VCaP (cell line): ENCODE measurements around the gene BMPER.
A peak's percentile ranks its signal among the peaks of the same experiment; 100 is the strongest.

ENCODE experiments used
- H3K27ac ChIP-seq: fragments of 450-650 bp; 2 replicates; pipeline ENCODE4 v1.5.1; 2017
- TF ChIP-seq, protein P1 (sequence below): fragments of 450-650 bp; conservative IDR thresholded peaks from 2 replicates; pipeline ENCODE4 v1.5.1; 2017; ENCODE audit warnings: mild to moderate bottlenecking, moderate library complexity

The BMPER gene

DNA sequence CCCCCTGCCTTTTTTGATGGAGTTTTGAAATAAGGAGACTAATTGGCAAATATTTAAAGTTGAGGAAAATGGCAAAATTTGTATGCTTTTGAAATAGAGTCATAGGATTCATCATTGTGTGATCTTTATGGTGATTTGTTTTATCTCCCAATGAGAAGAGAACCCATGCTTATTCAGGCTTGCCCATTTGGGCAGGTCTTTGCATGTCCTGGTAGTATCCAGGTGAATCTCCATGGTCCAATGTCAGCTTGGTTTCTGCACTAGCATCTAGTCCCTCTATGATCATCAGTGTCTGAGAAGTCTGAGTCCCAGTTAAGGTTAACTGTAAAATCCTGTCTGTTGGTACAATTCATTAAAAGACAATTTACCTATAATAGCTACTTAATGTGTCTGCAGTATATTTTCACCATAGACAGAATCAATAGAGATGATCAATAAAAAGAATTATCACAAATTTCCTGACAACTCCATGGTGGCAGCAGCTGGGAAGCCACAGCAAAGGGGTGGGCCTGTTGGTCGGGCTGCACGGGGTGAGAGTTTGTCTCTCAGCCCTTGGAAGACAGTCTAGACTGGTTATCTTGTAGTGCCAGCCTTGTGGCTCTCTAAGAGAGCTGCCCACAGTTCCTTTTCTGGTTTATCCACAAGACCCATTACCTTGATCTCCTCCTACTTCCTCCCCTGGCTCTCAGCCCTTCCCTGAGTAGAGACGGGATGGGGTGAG is 22.2 kb upstream of the BMPER start:
- TF ChIP-seq, protein P1, sequence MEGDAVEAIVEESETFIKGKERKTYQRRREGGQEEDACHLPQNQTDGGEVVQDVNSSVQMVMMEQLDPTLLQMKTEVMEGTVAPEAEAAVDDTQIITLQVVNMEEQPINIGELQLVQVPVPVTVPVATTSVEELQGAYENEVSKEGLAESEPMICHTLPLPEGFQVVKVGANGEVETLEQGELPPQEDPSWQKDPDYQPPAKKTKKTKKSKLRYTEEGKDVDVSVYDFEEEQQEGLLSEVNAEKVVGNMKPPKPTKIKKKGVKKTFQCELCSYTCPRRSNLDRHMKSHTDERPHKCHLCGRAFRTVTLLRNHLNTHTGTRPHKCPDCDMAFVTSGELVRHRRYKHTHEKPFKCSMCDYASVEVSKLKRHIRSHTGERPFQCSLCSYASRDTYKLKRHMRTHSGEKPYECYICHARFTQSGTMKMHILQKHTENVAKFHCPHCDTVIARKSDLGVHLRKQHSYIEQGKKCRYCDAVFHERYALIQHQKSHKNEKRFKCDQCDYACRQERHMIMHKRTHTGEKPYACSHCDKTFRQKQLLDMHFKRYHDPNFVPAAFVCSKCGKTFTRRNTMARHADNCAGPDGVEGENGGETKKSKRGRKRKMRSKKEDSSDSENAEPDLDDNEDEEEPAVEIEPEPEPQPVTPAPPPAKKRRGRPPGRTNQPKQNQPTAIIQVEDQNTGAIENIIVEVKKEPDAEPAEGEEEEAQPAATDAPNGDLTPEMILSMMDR, result no peak
- no peak overlapping the region for H3K27ac ChIP-seq

DNA sequence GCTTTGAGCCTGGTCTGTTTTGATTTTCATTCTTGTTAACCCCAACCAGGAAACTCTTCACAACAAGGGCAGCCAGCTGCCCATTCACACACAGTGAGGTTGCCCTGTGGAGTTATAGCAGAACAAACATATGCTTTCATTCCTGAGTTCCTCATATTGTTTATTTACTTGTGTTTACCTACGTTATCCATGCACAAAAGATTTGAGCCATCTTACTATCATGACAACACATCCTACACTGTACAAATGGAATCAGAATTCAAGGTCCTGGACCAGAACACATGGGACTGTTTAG is 21.7 kb upstream of the BMPER start:
- no peak overlapping the region for H3K27ac ChIP-seq
- TF ChIP-seq, protein P1, result no peak

DNA sequence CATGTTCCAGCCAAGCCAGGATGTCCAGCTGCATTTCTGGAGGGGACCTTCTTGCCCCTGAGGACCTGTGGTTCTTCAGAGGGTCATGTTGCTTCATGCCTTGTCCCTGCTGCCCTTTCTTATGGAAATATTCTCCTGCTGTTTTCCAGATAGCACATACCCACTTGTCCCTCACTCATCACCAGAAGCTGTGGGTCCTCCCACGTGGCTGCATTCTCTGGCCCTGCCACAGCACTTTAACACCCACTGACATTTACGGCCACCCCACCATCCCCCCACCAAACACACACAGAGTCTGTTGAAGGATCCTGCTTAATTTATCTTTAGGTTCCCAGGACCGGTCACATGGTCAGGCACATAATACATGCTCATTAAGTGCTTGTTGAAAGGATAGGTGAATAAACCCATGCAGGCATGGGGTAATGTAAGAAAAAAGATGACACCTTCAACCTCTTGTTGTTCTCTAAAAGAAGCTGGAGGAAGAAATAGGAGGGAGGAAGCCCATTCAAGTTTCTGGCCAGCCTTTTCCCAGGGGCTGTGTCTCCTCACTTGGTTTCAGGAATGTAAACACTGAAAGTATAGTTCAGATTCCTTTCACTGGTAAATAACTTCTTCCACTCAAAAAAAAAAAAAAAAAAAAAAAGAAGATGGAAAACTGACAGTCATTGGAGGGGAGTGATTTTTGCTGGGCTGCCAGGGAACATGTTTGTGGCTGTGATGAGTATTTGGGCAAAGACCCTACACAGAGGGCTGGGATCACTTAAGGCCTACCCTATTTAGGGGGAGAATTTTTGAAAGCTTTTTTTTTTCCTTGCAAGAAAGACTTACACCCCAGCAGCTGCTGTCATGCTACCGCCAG is 19.8 kb upstream of the BMPER start:
- no peak overlapping the region for H3K27ac ChIP-seq
- TF ChIP-seq, protein P1, result no peak

DNA sequence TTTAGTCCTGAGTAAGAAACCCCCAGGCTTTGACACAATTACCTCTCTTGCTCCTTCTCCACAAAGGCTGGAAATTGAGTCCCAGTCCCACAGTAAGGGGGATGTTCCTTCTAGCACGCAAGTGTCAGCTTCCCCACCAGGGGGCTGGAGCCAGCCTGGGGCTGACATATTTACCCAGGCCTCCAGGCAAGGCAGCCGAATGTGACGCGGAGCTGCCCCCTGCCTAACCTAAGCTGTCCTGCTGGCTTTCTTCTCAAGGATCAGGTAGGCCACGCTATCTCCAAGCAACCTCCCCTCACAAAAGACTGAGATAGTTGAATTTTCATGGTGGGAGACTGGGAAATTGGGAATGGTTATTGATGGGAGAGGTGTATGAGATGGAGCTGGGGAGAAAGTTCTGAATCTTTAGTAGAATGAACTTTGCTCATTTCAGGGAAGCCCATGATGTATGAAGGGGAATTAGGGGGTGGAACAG is 19.2 kb upstream of the BMPER start:
- no peak overlapping the region for H3K27ac ChIP-seq
- TF ChIP-seq, protein P1, result peak; percentile 4; the same call in 1 of the 2 replicates

DNA sequence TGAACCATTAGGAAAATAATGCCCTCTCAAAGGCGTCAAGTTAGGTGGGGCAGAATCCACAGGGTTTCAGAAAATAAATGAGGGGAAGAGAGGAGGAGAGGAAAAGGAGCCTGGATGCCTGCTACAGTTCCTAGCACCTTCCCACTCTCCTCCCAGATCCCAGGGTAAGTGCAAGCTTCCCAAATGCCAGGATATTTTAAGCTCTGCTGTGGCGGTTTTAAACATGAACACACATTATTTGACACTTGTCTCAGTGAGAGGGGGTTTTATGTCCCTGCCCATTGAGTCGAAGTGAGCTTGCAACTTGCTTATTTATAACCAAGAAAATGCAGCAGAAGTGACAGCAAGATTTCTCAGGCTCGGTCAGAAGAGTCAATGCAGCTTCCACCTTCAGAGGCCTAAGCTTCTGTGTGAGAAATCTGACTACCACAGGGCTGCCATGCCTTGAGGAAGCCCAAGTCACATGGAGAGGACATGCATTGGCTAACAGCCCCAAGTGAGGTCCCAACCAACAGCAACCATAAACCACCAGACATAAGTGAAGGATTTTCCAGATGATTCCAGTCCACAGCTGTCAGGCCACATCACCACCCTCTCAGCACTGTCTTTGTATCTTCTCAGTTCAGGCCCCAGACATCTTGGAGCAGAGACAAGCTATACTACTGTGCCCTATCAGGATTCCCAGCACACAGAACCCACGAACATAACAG is 17.9 kb upstream of the BMPER start:
- H3K27ac ChIP-seq, result no peak overlapping the region
- TF ChIP-seq, protein P1, result no peak

DNA sequence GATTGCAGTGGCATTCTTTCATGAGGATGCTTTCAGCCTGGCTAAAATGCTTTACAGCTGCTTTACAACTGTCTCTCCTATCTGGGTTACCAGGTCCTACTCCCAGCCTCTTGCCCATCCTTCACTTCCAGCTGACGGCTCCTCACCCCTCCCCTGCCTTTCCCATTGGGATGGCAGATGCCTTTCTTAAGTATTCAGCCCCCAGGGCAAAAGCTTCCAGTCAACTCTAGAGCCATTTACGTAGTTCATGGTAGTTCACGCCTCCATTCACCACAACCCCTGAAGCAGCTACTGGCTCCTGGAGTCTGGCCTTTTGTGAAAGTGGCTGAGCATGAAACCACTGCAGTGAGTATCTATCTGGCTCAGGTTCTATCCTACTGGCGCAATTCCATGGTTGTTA is 17.2 kb upstream of the BMPER start:
- TF ChIP-seq, protein P1, result no peak
- H3K27ac ChIP-seq, result no peak overlapping the region

DNA sequence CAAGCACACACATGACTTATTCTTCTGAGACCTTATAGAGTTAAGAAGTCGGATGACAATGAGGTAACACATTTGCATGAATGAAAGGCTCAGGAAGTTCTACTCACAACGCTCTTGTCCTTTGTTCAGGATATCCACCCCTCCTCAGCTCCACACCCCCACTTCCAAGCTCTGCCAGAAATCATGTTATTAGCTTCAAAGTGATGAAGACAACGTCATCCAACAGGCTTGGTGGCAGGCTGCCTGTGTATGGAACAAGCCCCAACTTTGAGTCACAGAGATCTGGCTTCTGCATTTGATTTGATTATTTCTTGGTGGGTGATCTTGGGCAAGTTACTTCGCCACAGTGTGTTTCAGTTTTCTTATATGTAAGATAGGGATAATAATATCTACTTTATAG is 12.4 kb upstream of the BMPER start:
- TF ChIP-seq, protein P1, result no peak

More for the DNA sequence above, 12.4 kb upstream of the BMPER start:
- H3K27ac ChIP-seq, result no peak overlapping the region
